Muscle layer of colon (tissue), 2 donors: ENCODE measurements around the gene DGKK.

Experiments
- H3K27ac ChIP-seq: one replicate; pipeline ENCODE4 v1.7.0; 2013; ENCODE audit warnings: low read depth, mild to moderate bottlenecking, low read length, moderate library complexity
- H3K27me3 ChIP-seq, 2 donors: one replicate each; pipeline ENCODE4 v1.7.0; 2013; ENCODE audit warnings: low read length in 2 of 2, mild to moderate bottlenecking in 2 of 2; ENCODE audit not compliant: insufficient read depth in 2 of 2, control insufficient read depth in 1 of 2
- H3K36me3 ChIP-seq: one replicate; pipeline ENCODE4 v1.7.0; 2013; ENCODE audit warnings: mild to moderate bottlenecking, low read length; ENCODE audit not compliant: insufficient read depth
- H3K4me1 ChIP-seq: one replicate; pipeline ENCODE4 v1.7.0; 2013; ENCODE audit warnings: mild to moderate bottlenecking, low read length; ENCODE audit not compliant: insufficient read depth
- H3K4me3 ChIP-seq, 2 donors: one replicate each; pipeline ENCODE4 v1.7.0; 2013; ENCODE audit warnings: low read length in 2 of 2, low read depth in 1 of 2, mild to moderate bottlenecking in 1 of 2, moderate library complexity in 1 of 2
- H3K9ac ChIP-seq: one replicate; pipeline ENCODE4 v1.7.0; 2013; ENCODE audit warnings: low read length
- H3K9me3 ChIP-seq: one replicate; pipeline ENCODE4 v1.7.0; 2013; ENCODE audit warnings: mild to moderate bottlenecking, low read length
- donor health status: abdominal sarcoma.
- donor health status: Adenocarcinoma of cecum.

Gene DGKK

GRCh38 chrX:50456712-50457484 lies 13.7 kb downstream of the DGKK start:
- H3K27me3 ChIP-seq, result peaks cover 0 to 5% of the 10 kb centered on the region in 2 donors
- no peaks in the 10 kb centered on the region for H3K36me3 ChIP-seq
- no peaks in the 10 kb centered on the region for H3K9me3 ChIP-seq
- H3K4me1 ChIP-seq, result no peaks in the 10 kb centered on the region
- H3K9ac ChIP-seq, result no peak overlapping the region
- H3K27ac ChIP-seq, result no peak overlapping the region
- no peak overlapping the region for H3K4me3 ChIP-seq

- Histone ChIP-seq H3K4me3 (no peak overlapping the region), H3K36me3 (no peaks in the 10 kb centered on the region), H3K9me3 (no peaks in the 10 kb centered on the region), H3K27ac (no peak overlapping the region), H3K27me3 (peaks cover 0 to 6% of the 10 kb centered on the region in 2 donors), H3K9ac (no peak overlapping the region), H3K4me1 (no peaks in the 10 kb centered on the region)
These were observed 17.8 kb downstream of the DGKK start for GRCh38 chrX:50452782-50453181.

- Histone ChIP-seq H3K4me3 (no peak overlapping the region), H3K36me3 (no peaks in the 10 kb centered on the region), H3K27me3 (peaks cover 0 to 6% of the 10 kb centered on the region in 2 donors), H3K27ac (no peak overlapping the region), H3K4me1 (no peaks in the 10 kb centered on the region), H3K9ac (no peak overlapping the region), H3K9me3 (no peaks in the 10 kb centered on the region)
These were observed 20.3 kb downstream of the DGKK start for GRCh38 chrX:50450324-50450723.

GRCh38 chrX:50448565-50448964 lies 22.1 kb downstream of the DGKK start:
- Histone ChIP-seq H3K4me1 (no peaks in the 10 kb centered on the region), H3K4me3 (no peak overlapping the region), H3K27ac (no peak overlapping the region), H3K9ac (no peak overlapping the region), H3K36me3 (no peaks in the 10 kb centered on the region), H3K9me3 (no peaks in the 10 kb centered on the region), H3K27me3 (peaks cover 0 to 6% of the 10 kb centered on the region in 2 donors)

DNA sequence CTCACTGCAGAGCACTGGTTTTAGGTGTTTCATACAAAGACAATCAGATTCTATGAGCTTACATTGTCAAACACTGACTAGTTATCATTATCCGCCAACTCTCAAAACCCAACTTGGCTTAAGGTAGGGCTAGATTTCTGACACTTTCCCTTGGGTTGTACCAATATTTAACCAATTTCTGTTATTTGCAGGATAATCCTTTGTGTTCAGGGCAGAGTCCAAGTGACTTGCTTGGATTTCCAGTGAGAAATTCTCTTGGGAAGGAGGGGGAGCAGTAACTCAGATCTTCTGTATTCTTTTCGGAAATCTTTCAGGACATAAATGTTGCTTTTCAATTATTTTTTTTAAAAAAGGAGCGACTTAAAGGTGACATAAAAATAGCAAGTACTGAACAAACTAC lies 23.1 kb downstream of the DGKK start:
- H3K4me1 ChIP-seq, result no peaks in the 10 kb centered on the region
- H3K27ac ChIP-seq, result no peak overlapping the region
- H3K9me3 ChIP-seq, result no peaks in the 10 kb centered on the region
- H3K4me3 ChIP-seq, result no peak overlapping the region
- peaks cover 0 to 6% of the 10 kb centered on the region in 2 donors for H3K27me3 ChIP-seq
- H3K9ac ChIP-seq, result no peak overlapping the region
- no peaks in the 10 kb centered on the region for H3K36me3 ChIP-seq

GRCh38 chrX:50442426-50443116 lies 28.1 kb downstream of the DGKK start:
- H3K4me1 ChIP-seq, result no peaks in the 10 kb centered on the region
- H3K27me3 ChIP-seq, result no peaks in the 10 kb centered on the region
- H3K9ac ChIP-seq, result no peak overlapping the region
- H3K4me3 ChIP-seq, result no peak overlapping the region
- H3K9me3 ChIP-seq, result no peaks in the 10 kb centered on the region
- H3K27ac ChIP-seq, result no peak overlapping the region
- H3K36me3 ChIP-seq, result no peaks in the 10 kb centered on the region

- no peak overlapping the region for H3K27ac ChIP-seq
These were observed 33.8 kb downstream of the DGKK start for GRCh38 chrX:50436797-50437196.

GRCh38 chrX:50432829-50433289 lies 37.8 kb downstream of the DGKK start:
- no peak overlapping the region for H3K27ac ChIP-seq
- H3K9ac ChIP-seq, result no peak overlapping the region
- no peaks in the 10 kb centered on the region for H3K9me3 ChIP-seq
- peaks cover 0 to 6% of the 10 kb centered on the region in 2 donors for H3K27me3 ChIP-seq
- no peak overlapping the region for H3K4me3 ChIP-seq
- no peaks in the 10 kb centered on the region for H3K36me3 ChIP-seq
- no peaks in the 10 kb centered on the region for H3K4me1 ChIP-seq

More at GRCh38 chrX:50436797-50437196, 33.8 kb downstream of the DGKK start:
- Histone ChIP-seq H3K9ac (no peak overlapping the region), H3K4me1 (no peaks in the 10 kb centered on the region), H3K27me3 (no peaks in the 10 kb centered on the region), H3K36me3 (no peaks in the 10 kb centered on the region), H3K9me3 (no peaks in the 10 kb centered on the region), H3K4me3 (no peak overlapping the region)

DNA sequence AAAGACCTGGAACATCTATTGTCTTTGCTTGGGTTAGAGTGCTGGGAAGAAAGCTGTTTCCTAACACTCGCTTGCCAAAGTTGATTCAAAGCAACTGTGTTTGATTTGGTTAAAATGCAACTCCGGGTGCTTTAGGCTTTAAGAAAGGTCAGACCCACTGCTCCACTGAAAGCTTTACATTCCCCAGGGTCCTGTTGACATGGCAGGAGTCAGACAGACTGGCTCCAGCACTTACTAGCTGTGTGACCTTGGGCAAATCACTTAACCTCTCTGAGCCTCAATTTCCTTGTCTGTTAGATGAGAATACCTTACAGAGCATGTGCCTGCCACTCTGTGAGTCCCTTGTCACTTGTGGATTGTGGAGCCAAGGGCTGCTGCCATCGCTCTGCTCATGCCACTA lies 39.0 kb downstream of the DGKK start:
- no peaks in the 10 kb centered on the region for H3K9me3 ChIP-seq
- H3K36me3 ChIP-seq, result no peaks in the 10 kb centered on the region
- no peak overlapping the region for H3K4me3 ChIP-seq
- peaks cover 0 to 6% of the 10 kb centered on the region in 2 donors for H3K27me3 ChIP-seq
- H3K4me1 ChIP-seq, result no peaks in the 10 kb centered on the region
- H3K9ac ChIP-seq, result no peak overlapping the region
- H3K27ac ChIP-seq, result no peak overlapping the region

GRCh38 chrX:50430917-50431575 lies 39.6 kb downstream of the DGKK start:
- no peak overlapping the region for H3K4me3 ChIP-seq
- H3K9ac ChIP-seq, result no peak overlapping the region
- no peak overlapping the region for H3K27ac ChIP-seq
- H3K9me3 ChIP-seq, result no peaks in the 10 kb centered on the region
- no peaks in the 10 kb centered on the region for H3K36me3 ChIP-seq
- H3K4me1 ChIP-seq, result no peaks in the 10 kb centered on the region
- H3K27me3 ChIP-seq, result peaks cover 0 to 6% of the 10 kb centered on the region in 2 donors

GRCh38 chrX:50428174-50428573 lies 42.5 kb downstream of the DGKK start:
- Histone ChIP-seq H3K9me3 (no peaks in the 10 kb centered on the region), H3K9ac (no peak overlapping the region), H3K27ac (no peak overlapping the region), H3K4me1 (no peaks in the 10 kb centered on the region), H3K4me3 (no peak overlapping the region), H3K36me3 (no peaks in the 10 kb centered on the region), H3K27me3 (peaks cover 0 to 6% of the 10 kb centered on the region in 2 donors)
